Keratinocyte (primary cell): Measurements from ENCODE around the gene STK32B. TPM values are rescaled to one million over a fixed set of nuclear protein-coding genes. Genes with fewer than 3 reads are reported as not detected.

Source experiments
- DNase-seq: peaks from one replicate; pipeline ENCODE4 v3.0.0-alpha.2; 2011; ENCODE audit warnings: low read depth, missing footprints, low spot score
- FAIRE-seq: peaks from 2 replicates; lab custom pipeline; 2011; peaks lifted over from hg19 to GRCh38; lab: Jason Lieb, UNC
- H2AFZ ChIP-seq: 2 replicates; pipeline ENCODE4 v1.6.0; 2012; ENCODE audit warnings: low read length, control low read depth, inconsistent platforms; ENCODE audit not compliant: control insufficient read depth
- H3K27ac ChIP-seq: 2 replicates; pipeline ENCODE4 v1.5.1; 2011; ENCODE audit warnings: low read length; ENCODE audit not compliant: control insufficient read depth, insufficient read depth
- H3K27me3 ChIP-seq: 3 replicates; pipeline ENCODE4 v1.6.0; 2011; ENCODE audit warnings: low read length; ENCODE audit not compliant: control insufficient read depth, insufficient read depth; ENCODE audit errors: extremely low read depth
- H3K36me3 ChIP-seq, 2 experiments: 2 replicates in 1 of 2; 3 replicates in 1 of 2; pipeline ENCODE4 v1.5.1; 2011; ENCODE audit warnings: low read length in 2 of 2, mild to moderate bottlenecking in 1 of 2; ENCODE audit not compliant: control insufficient read depth in 2 of 2, insufficient read depth in 2 of 2; ENCODE audit errors: extremely low read depth in 1 of 2
- H3K4me1 ChIP-seq: 3 replicates; pipeline ENCODE4 v1.5.1; 2011; ENCODE audit warnings: low read length; ENCODE audit not compliant: control insufficient read depth, insufficient read depth; ENCODE audit errors: extremely low read depth
- H3K4me2 ChIP-seq: 3 replicates; pipeline ENCODE4 v1.6.0; 2011; ENCODE audit warnings: low read depth, low read length; ENCODE audit not compliant: control insufficient read depth, insufficient read depth; ENCODE audit errors: extremely low read depth
- H3K4me3 ChIP-seq, 3 experiments: fragments of 200-600 bp in 1 of 3; sonication (generic) in 1 of 3; 2 replicates in 2 of 3; 3 replicates in 1 of 3; pipeline ENCODE4 v1.5.1; 2011 to 2016; ENCODE audit warnings: low read length in 3 of 3, mild to moderate bottlenecking in 3 of 3, control low read depth in 2 of 3, inconsistent platforms in 1 of 3, low read depth in 1 of 3, mixed read lengths in 1 of 3, mixed run types in 1 of 3, moderate library complexity in 1 of 3; ENCODE audit not compliant: control insufficient read depth in 2 of 3, insufficient read depth in 2 of 3; ENCODE audit errors: extremely low read depth in 1 of 3
- H3K79me2 ChIP-seq: 2 replicates; pipeline ENCODE4 v1.6.0; 2012; ENCODE audit warnings: low read length; ENCODE audit not compliant: control insufficient read depth, insufficient read depth
- H3K9ac ChIP-seq: 3 replicates; pipeline ENCODE4 v1.6.0; 2011; ENCODE audit warnings: low read length; ENCODE audit not compliant: control insufficient read depth, insufficient read depth; ENCODE audit errors: extremely low read depth
- H3K9me1 ChIP-seq: 3 replicates; pipeline ENCODE4 v1.6.0; 2011; ENCODE audit warnings: low read length; ENCODE audit not compliant: control insufficient read depth, insufficient read depth; ENCODE audit errors: extremely low read depth
- H3K9me3 ChIP-seq: 2 replicates; pipeline ENCODE4 v1.5.1; 2012; ENCODE audit warnings: low read depth, low read length; ENCODE audit not compliant: control insufficient read depth
- H4K20me1 ChIP-seq: 3 replicates; pipeline ENCODE4 v1.6.0; 2011; ENCODE audit warnings: low read length; ENCODE audit not compliant: control insufficient read depth, insufficient read depth; ENCODE audit errors: extremely low read depth
- CTCF ChIP-seq, 3 experiments: IDR thresholded peaks in 1 of 3; conservative IDR thresholded peaks in 1 of 3; optimal IDR thresholded peaks in 1 of 3; 2 replicates in 2 of 3; 3 replicates in 1 of 3; pipeline versions ENCODE3 to v1.5.1; 2011; ENCODE audit warnings: low read length in 3 of 3, mild to moderate bottlenecking in 3 of 3, moderate library complexity in 2 of 3, control low read depth in 1 of 3, inconsistent platforms in 1 of 3; ENCODE audit not compliant: insufficient read depth in 2 of 3; ENCODE audit errors: extremely low read depth in 1 of 3
- EZH2 ChIP-seq: IDR thresholded peaks from one replicate; pipeline ENCODE4 v1.6.1; 2012; ENCODE audit warnings: inconsistent platforms, mild to moderate bottlenecking, low read length, moderate library complexity
- dilution Hi-C: fragments of 300-500 bp; cut with MboI; formaldehyde crosslinking; loops from one replicate; pipeline ENCODE4 v1.7.0; 2020; ENCODE audit warnings: low sequenced_read_pairs; ENCODE audit not compliant: extremely low pct_ligation_motif_present
- polyA plus RNA-seq, 5 experiments: library from polyadenylated mRNA; depleted of rRNA in 3 of 5; stranded (reverse) in 3 of 5; stranded (forward) in 1 of 5; unstranded in 1 of 5; fragments of >200 nt; gene quantifications; 1 replicate in 1 of 5; 2 replicates in 3 of 5; 3 replicates in 1 of 5; pipeline versions ENCODE4 v1.2.1 to v1.2.3, GENCODE V29; 2011 to 2012; ENCODE audit warnings: missing spikeins in 2 of 5, low read depth in 1 of 5, low replicate concordance in 1 of 5

The STK32B gene
- polyA plus RNA-seq, 1 donor (not counting 4 experiments of a cell fraction or from before 2014, with no cell fraction given), result 3.4 TPM

- no peak for FAIRE-seq
Measured at GRCh38 chr4:5479518-5480060, 428.3 kb downstream of the STK32B start.

GRCh38 chr4:5488413-5488812 lies 437.1 kb downstream of the STK32B start:
- FAIRE-seq, result no peak

More at GRCh38 chr4:5479518-5480060, 428.3 kb downstream of the STK32B start:
- H3K4me1 ChIP-seq, result no peaks in the 10 kb centered on the region
- dilution Hi-C loops, result no loop called here
- TF ChIP-seq EZH2, result no peak
- no peak for TF ChIP-seq CTCF (optimal IDR thresholded peaks at IDR 0.05 in 1 of 3, IDR thresholded peaks at IDR 0.05 in 1 of 3, conservative IDR thresholded peaks at IDR 0.05 in 1 of 3; ENCODE audit: extremely low read depth in 1 of 3, insufficient read depth in 2 of 3, low read length in 3 of 3)
- H3K4me3 ChIP-seq, result no peak overlapping the region
- no peak overlapping the region for H2AFZ ChIP-seq
- no peak overlapping the region for H3K9ac ChIP-seq
- H3K9me1 ChIP-seq, result no peaks in the 10 kb centered on the region
- no peaks in the 10 kb centered on the region for H3K79me2 ChIP-seq
- no peak for DNase-seq
- H3K9me3 ChIP-seq, result no peaks in the 10 kb centered on the region
- H4K20me1 ChIP-seq, result no peaks in the 10 kb centered on the region
- H3K36me3 ChIP-seq, result no peaks in the 10 kb centered on the region
- H3K27me3 ChIP-seq, result no peaks in the 10 kb centered on the region
- no peak overlapping the region for H3K4me2 ChIP-seq
- H3K27ac ChIP-seq, result no peak overlapping the region

More at GRCh38 chr4:5488413-5488812, 437.1 kb downstream of the STK32B start:
- DNase-seq, result no peak
- dilution Hi-C loops, result no loop called here
- Histone ChIP-seq H3K27ac (no peak overlapping the region), H3K9ac (no peak overlapping the region), H3K9me3 (no peaks in the 10 kb centered on the region), H3K27me3 (no peaks in the 10 kb centered on the region), H2AFZ (no peak overlapping the region), H3K36me3 (no peaks in the 10 kb centered on the region), H3K4me3 (no peak overlapping the region), H3K9me1 (no peaks in the 10 kb centered on the region), H4K20me1 (no peaks in the 10 kb centered on the region), H3K4me2 (no peak overlapping the region), H3K4me1 (no peaks in the 10 kb centered on the region), H3K79me2 (no peaks in the 10 kb centered on the region)
- no peak for TF ChIP-seq EZH2
- no peak for TF ChIP-seq CTCF (optimal IDR thresholded peaks at IDR 0.05 in 1 of 3, IDR thresholded peaks at IDR 0.05 in 1 of 3, conservative IDR thresholded peaks at IDR 0.05 in 1 of 3; ENCODE audit: extremely low read depth in 1 of 3, insufficient read depth in 2 of 3, low read length in 3 of 3)
